ENCODE results near the gene PTPA. TPM values are rescaled to one million over a fixed set of nuclear protein-coding genes. Genes with fewer than 3 reads are reported as not detected.

Gene PTPA
- total RNA-seq, 1 experiment from 2014 or later: 182 TPM

- Histone ChIP-seq H3K4me1 (replicated peaks; ENCODE audit: insufficient read depth) (no peaks in the 10 kb centered on the region), H3K9me2 (ENCODE audit: insufficient read depth) (no peaks in the 10 kb centered on the region), H3K9me3 (ENCODE audit: insufficient read depth, low read depth) (no peaks in the 10 kb centered on the region), H3K27ac (no peak overlapping the region), H3K79me2 (ENCODE audit: low read depth) (no peaks in the 10 kb centered on the region), H4K20me1 (ENCODE audit: insufficient read depth) (no peaks in the 10 kb centered on the region), H3K27me3 (ENCODE audit: insufficient read depth, low read depth) (no peaks in the 10 kb centered on the region), H3K36me3 (ENCODE audit: low read depth) (no peaks in the 10 kb centered on the region), H3F3A (ENCODE audit: insufficient read depth, low read depth) (no peaks in the 10 kb centered on the region), H2AFZ (no peak overlapping the region), H3K4me3 (no peak overlapping the region), H3K4me2 (no peak overlapping the region)
- CTCF ChIA-PET: no interaction called here
- no TSS peak for BruUV-seq (replicated peaks)
- TF ChIP-seq, protein P1, sequence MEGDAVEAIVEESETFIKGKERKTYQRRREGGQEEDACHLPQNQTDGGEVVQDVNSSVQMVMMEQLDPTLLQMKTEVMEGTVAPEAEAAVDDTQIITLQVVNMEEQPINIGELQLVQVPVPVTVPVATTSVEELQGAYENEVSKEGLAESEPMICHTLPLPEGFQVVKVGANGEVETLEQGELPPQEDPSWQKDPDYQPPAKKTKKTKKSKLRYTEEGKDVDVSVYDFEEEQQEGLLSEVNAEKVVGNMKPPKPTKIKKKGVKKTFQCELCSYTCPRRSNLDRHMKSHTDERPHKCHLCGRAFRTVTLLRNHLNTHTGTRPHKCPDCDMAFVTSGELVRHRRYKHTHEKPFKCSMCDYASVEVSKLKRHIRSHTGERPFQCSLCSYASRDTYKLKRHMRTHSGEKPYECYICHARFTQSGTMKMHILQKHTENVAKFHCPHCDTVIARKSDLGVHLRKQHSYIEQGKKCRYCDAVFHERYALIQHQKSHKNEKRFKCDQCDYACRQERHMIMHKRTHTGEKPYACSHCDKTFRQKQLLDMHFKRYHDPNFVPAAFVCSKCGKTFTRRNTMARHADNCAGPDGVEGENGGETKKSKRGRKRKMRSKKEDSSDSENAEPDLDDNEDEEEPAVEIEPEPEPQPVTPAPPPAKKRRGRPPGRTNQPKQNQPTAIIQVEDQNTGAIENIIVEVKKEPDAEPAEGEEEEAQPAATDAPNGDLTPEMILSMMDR (conservative IDR thresholded peaks at IDR 0.05): no peak
- no peak for TF ChIP-seq EZH2 (IDR thresholded peaks at IDR 0.05; ENCODE audit: low read depth)
- intact Hi-C loops (cut with micrococcal nuclease; ENCODE audit: unreplicated experiment): no loop called here
- POLR2A ChIA-PET (ENCODE audit: unreplicated experiment): no interaction called here
- no peak for DNase-seq
These were observed 43.8 kb downstream of the PTPA start for GRCh38 chr9:129154866-129155477.

- Histone ChIP-seq H2AFZ (no peak overlapping the region), H3K4me2 (no peak overlapping the region), H3K4me1 (replicated peaks; ENCODE audit: insufficient read depth) (no peaks in the 10 kb centered on the region), H3K9me2 (ENCODE audit: insufficient read depth) (no peaks in the 10 kb centered on the region), H3K79me2 (ENCODE audit: low read depth) (no peaks in the 10 kb centered on the region), H3K36me3 (ENCODE audit: low read depth) (no peaks in the 10 kb centered on the region), H3K27me3 (ENCODE audit: insufficient read depth, low read depth) (no peaks in the 10 kb centered on the region), H4K20me1 (ENCODE audit: insufficient read depth) (no peaks in the 10 kb centered on the region), H3F3A (ENCODE audit: insufficient read depth, low read depth) (no peaks in the 10 kb centered on the region), H3K9me3 (ENCODE audit: insufficient read depth, low read depth) (no peaks in the 10 kb centered on the region), H3K27ac (no peak overlapping the region), H3K4me3 (no peak overlapping the region)
- BruUV-seq (replicated peaks): no TSS peak
- intact Hi-C loops (cut with micrococcal nuclease; ENCODE audit: unreplicated experiment): no loop called here
- ChIA-PET POLR2A (ENCODE audit: unreplicated experiment) (no interaction called here), CTCF (no interaction called here)
- TF ChIP-seq EZH2 (IDR thresholded peaks at IDR 0.05; ENCODE audit: low read depth): no peak
- TF ChIP-seq, protein P1 (conservative IDR thresholded peaks at IDR 0.05): no peak
- no peak for DNase-seq
These were observed 44.9 kb downstream of the PTPA start for GRCh38 chr9:129156163-129156562.

GRCh38 chr9:129160712-129161533 is 49.7 kb downstream of the PTPA start:
- POLR2A ChIA-PET (ENCODE audit: unreplicated experiment): interaction anchor here (0.6 to 0.7 kb wide), 2 partner anchors 9 to 160 kb away, joined by 8 to 10 read pairs; no protein-coding TSS in a partner anchor
- CTCF ChIA-PET: no interaction called here

More at GRCh38 chr9:129160712-129161533, 49.7 kb downstream of the PTPA start:
- no peak overlapping the region for H3K27ac ChIP-seq
- no peak overlapping the region for H3K4me2 ChIP-seq
- no peaks in the 10 kb centered on the region for H3K9me3 ChIP-seq (ENCODE audit: insufficient read depth, low read depth)
- no peak overlapping the region for H2AFZ ChIP-seq
- intact Hi-C loops (cut with micrococcal nuclease; ENCODE audit: unreplicated experiment): no loop called here
- no peaks in the 10 kb centered on the region for H3K36me3 ChIP-seq (ENCODE audit: low read depth)
- H3K4me1 ChIP-seq (replicated peaks; ENCODE audit: insufficient read depth): no peaks in the 10 kb centered on the region; the same call in 1 of the 2 replicates
- H3K4me3 ChIP-seq: no peak overlapping the region
- no peak for TF ChIP-seq EZH2 (IDR thresholded peaks at IDR 0.05; ENCODE audit: low read depth)
- TF ChIP-seq, protein P1 (conservative IDR thresholded peaks at IDR 0.05): no peak
- no peaks in the 10 kb centered on the region for H3K79me2 ChIP-seq (ENCODE audit: low read depth)
- DNase-seq: no peak
- H4K20me1 ChIP-seq (ENCODE audit: insufficient read depth): no peaks in the 10 kb centered on the region
- H3K9me2 ChIP-seq (ENCODE audit: insufficient read depth): no peaks in the 10 kb centered on the region
- H3K27me3 ChIP-seq (ENCODE audit: insufficient read depth, low read depth): no peaks in the 10 kb centered on the region
- no TSS peak for BruUV-seq (replicated peaks)
- peaks cover 8% of the 10 kb centered on the region; the same call in 1 of the 2 replicates for H3F3A ChIP-seq (ENCODE audit: insufficient read depth, low read depth)

Data from PC-9 (cell line).